NCI-H1417 treated with DMSO at 0.1 percent for 48 hours (cell line): ENCODE data around the gene ACYP2.
"Not testable (repeated sequence)": the region's sequence is repeated elsewhere in the genome, so short reads cannot be mapped to it uniquely, and the experiment has no call there.

Experiments used
- DNase-seq: peaks from one replicate; lab custom pipeline; 2025; lab: John Stamatoyannopoulos, UW

The ACYP2 gene

GRCh38 chr2:54271843-54272627, 156.6 kb downstream of the ACYP2 start:
- no peak for DNase-seq

GRCh38 chr2:54274781-54275242, 159.4 kb downstream of the ACYP2 start:
- DNase-seq: no peak

GRCh38 chr2:54275541-54275940, 160.1 kb downstream of the ACYP2 start:
- DNase-seq: no peak

- no peak for DNase-seq
These were observed 164.0 kb downstream of the ACYP2 start for GRCh38 chr2:54279385-54279784.

GRCh38 chr2:54284826-54285225, 169.4 kb downstream of the ACYP2 start:
- no peak for DNase-seq

GRCh38 chr2:54285451-54285850, 170.0 kb downstream of the ACYP2 start:
- no peak for DNase-seq

- DNase-seq: no peak
These were observed 172.1 kb downstream of the ACYP2 start for GRCh38 chr2:54287532-54287931.

- no peak for DNase-seq
These were observed 174.5 kb downstream of the ACYP2 start for GRCh38 chr2:54289917-54290316.

GRCh38 chr2:54290356-54291025, 175.1 kb downstream of the ACYP2 start:
- no peak for DNase-seq

- DNase-seq: not testable (repeated sequence)
These were observed 179.2 kb downstream of the ACYP2 start for GRCh38 chr2:54294665-54295064.

- no peak for DNase-seq
These were observed 180.5 kb downstream of the ACYP2 start for GRCh38 chr2:54295911-54296310.

- DNase-seq: no peak
These were observed 183.1 kb downstream of the ACYP2 start for GRCh38 chr2:54298514-54298913.

GRCh38 chr2:54303631-54304030, 188.2 kb downstream of the ACYP2 start:
- DNase-seq: no peak

GRCh38 chr2:54306556-54306955, 191.1 kb downstream of the ACYP2 start:
- DNase-seq: no peak

- DNase-seq: no peak
These were observed 192.8 kb downstream of the ACYP2 start for GRCh38 chr2:54308186-54308585.

- DNase-seq: no peak
These were observed 193.4 kb downstream of the ACYP2 start for GRCh38 chr2:54308782-54309181.

- DNase-seq: no peak
These were observed 194.9 kb downstream of the ACYP2 start for GRCh38 chr2:54310311-54310710.

- no peak for DNase-seq
These were observed 195.5 kb downstream of the ACYP2 start for GRCh38 chr2:54310961-54311360.

- no peak for DNase-seq
These were observed 197.7 kb downstream of the ACYP2 start for GRCh38 chr2:54313147-54313546.

GRCh38 chr2:54317973-54318372, 202.6 kb downstream of the ACYP2 start:
- DNase-seq: no peak

GRCh38 chr2:54318821-54319220, 203.4 kb downstream of the ACYP2 start:
- no peak for DNase-seq

- no peak for DNase-seq
These were observed 205.6 kb downstream of the ACYP2 start for GRCh38 chr2:54321047-54321446.

- not testable (repeated sequence) for DNase-seq
These were observed 209.1 kb downstream of the ACYP2 start for GRCh38 chr2:54324517-54324916.
